Measurements from ENCODE around the gene NDUFB3.
A peak's percentile ranks its signal among the peaks of the same experiment; 100 is the strongest.

The NDUFB3 gene

DNA sequence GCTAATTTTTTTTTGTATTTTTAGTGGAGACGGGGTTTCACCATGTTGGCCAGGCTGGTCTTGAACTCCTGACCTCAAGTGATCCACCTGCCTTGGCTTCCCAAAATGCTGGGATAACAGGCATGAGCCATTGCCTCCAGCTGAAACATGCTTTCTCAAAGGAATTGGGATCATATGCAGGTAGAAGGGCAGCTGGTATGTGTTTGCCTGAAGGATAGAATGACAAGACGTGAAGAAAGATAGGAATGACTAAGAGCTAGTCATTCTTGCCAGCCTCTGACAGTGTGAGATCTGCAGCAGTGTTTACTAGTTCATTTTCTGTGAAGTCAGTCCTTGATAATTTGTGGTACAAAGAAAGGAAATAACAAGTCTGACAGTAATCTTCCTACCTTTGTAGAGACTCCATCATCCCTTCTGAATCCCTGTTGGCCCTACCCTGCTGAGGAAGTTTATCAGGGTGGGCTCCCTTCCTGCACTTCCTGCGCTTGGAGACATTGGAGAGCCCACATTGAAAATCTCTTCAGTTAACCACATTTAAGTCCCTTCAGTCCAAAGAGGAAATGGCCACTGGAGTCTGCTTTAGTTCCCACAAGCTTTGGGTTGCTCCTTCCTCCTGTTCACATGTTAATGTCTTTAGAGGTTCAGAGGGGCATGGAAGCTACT is 58.9 kb downstream of the NDUFB3 start:
- DNase-seq: peak; percentile 92

DNA sequence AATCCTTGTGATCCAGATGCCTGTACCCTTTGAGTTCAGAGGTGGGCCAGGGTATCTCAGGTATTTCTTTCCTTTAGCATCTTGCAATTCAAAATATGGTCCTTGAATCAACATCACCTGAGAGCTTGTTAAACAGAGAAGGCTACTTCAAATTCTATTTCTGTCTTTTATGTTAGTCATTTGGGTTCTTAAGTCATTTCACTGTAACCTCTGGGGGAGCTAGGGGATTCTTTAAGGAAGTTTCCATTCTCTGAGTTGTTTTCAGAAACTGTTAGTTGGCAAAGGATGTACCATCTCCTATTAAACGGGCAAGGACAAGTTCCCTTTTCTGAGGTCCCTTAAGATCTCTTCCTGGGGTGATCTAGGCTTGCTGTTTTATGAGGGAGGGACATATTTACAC is 60.7 kb downstream of the NDUFB3 start:
- no peak for DNase-seq

All from HCEC 1CT (cell line).